ENCODE measurements around the gene ALPK3.

GRCh38 chr15:84840255-84840654 lies 23.1 kb downstream of the ALPK3 start:
- no peak for TF ChIP-seq CTCF (conservative IDR thresholded peaks at IDR 0.05)
- TF ChIP-seq ZFX (IDR thresholded peaks at IDR 0.05) = no peak

All from C4-2B (cell line).